Stimulated activated CD8-positive, alpha-beta memory T cell treated with anti-CD3 and anti-CD28 coated beads, Interleukin-7, amount 100 ng/mL, for 1 hour (primary cell): ENCODE measurements around the gene A4GALT.

Experiments used
- DNase-seq, 2 donors: peaks; one replicate each; pipeline ENCODE4 v3.0.0-alpha.2; 2020; ENCODE audit warnings: low read depth in 2 of 2

Gene A4GALT

GRCh38 chr22:42649246-42650099 lies 71.2 kb downstream of the A4GALT start, which contains the start of gene CYB5R3:
Gene CYB5R3 (minus strand): TSS chr22:42649392. CDS start chr22:42649315, 77 bp downstream.
- peak; percentile 52 for DNase-seq

DNA sequence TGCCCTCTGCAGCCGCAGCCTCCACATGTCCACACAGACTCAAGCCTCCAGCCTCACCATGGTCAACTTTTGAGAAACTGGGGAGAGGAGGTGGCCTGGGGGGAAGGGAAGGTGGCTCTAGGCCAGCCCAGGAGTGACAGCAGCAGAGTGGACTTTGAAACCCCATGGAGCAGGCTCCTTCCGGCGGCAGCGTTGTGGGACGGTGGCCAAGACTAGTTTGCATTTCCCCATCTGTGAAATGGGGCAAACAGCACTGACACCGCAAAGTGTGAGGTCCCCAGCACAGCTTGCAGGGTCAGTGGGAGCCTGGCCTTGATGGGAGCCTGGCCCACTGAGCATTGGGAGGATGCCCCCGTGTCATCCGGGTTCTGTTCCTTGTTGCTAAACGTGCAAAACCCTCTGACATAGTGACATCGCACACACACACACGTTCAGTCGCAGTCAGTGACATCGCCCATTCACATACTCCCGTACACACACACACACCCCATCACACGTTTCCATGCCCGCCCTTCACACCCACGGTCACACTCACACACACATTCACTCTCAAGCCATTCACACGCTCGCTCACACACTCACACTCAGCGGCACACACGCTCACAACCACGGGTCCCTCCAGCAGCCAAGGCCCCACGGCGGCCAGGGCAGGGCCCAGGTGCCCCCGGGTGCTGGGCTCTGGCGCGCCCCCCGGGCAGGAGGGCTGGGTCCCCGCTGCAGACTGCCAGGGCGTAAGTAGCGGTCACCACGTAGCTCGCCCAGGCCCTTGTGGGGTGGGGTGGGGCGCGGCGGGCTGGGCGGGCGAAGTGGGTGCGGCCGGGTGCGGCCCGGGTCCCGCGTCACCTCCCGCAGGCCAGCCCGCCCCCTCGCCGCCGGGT lies 72.1 kb downstream of the A4GALT start:
- peak in 1 of 2 donors; percentile 16 for DNase-seq

DNA sequence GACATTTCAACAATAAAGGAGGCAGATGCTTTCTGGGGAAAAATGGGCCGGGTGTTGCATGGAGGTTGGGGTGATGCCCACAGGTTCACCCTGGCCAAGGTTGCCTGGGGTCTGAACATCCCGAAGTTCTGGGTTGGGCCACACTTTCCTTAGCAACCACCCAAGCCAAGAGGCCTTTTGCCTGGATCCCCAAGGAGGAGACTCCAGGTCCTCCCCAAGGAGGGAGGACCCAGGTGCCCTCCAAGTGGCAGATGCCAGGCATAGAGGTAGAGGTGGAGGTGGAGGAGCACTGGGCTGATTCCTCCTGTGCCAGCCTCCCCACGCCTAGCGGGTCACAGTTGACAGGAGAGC lies 72.7 kb downstream of the A4GALT start:
- no peak for DNase-seq

DNA sequence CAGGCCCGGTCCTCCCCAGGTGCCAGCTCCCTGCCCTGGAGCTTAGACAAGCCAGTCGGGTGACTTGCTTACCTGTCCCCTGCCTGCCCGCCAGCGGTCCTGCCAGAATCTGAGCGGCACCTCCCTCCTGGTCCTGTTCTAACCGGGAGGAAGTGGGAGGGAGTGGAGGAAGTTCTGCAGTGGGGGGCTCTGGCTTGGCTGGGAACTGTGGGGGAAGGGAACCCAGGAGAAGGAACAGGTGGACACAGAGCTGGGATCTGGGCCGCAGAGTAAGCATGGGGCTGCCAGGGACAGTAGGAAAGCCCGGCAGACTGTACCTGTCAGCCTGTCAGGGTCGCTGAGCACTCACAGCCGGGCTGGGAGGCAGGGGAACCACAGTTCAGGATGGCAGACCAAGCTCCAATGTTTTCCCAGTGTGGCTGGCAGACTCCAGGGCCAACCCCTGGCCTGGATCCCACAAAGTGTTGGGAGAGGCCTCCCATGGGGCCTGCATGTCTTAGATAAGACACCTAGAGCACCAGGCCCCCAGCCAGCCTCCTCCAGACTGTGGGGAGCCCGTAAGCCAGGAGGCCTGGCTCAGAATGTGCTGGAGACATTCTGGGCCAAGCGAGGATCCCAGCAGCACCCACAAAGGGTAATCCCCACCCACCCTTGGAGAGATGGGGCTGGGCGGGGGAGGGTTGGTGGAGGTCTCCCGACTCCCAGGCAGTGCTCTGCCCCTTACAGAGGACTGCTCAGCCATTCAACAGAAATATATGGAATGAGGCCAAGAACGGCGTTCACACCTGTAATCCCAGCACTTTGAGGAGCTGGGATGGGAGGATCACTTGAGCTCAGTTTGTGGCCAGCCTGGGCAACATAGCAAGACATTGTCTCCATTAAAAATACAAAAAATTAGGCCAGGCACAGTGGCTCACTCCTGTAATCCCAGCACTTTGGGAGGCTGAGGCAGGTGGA lies 73.8 kb downstream of the A4GALT start:
- no peak for DNase-seq

DNA sequence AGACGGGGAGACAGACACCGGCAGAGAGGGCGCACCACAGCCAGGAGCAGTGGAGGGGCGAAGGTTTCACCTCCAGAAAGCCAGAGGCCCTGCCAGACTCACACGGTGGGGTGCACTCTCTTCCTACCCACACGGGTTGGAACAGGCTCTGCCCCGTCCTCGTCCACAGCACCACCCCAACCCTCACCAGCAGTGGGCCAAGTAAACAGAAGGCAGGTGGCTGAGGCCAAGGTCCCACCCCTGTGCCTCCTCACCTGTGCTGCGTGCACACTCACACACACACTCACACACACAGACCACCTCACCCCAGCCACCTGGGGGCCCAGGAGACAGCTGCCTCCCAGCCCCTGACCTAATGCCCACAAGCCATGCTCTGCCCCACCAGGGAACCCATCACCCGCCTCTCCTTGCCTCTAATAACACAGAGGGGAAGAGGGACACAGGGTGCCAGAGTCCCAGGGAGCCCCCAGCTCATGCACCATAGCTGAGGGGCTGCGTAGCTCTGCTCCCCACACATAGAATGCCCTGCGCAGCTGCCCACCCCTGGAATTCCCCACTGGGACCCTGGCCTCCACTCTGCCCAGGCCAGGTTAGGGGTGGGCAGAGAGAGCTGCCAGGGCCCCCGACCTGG lies 74.6 kb downstream of the A4GALT start:
- no peak for DNase-seq

- no peak for DNase-seq
Measured at GRCh38 chr22:42645341-42645937, 75.2 kb downstream of the A4GALT start.

DNA sequence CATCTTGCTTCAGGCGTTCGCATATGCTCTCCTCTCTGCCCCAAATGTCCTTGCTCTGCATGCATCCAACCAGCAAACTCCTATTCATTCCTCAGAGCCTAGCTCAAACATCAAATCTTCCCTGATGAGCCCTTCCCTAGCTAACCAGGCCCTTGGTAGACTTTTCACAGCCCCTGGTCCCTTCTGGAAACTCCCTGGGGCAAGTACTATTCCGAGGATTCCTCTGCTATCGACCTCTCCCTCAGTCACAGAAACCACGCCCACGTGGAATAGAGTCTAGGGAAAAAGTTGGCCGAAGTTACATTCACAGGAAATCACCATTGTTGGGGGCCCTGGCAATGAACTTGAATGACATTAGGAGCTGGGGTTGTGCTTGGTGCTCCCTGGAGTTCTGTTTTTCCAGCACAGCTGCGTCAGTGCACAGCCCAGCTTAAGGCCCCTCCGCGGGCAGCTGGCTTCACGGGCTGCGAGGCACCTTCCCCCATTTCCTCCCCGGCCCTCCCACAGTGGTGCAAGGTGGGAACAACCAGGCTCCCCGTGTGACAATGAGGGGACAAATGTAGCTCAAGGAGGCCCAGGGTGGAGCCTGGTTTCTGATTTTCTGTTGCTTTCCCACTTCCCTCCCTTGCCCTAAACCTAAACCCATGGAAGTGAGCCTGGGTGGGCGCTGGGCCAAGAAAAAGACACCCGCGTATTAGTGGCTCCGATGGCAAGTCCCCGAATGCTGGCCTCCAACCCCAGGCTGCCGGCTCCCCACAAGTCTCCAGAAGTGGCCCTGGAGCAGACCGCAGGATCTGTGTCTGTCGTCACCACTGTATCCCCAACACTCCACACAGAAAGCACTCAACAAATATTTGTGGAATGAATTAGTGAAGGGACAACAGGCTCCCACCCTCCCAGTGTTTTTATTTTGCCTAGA lies 76.0 kb downstream of the A4GALT start:
- DNase-seq, result no peak

DNA sequence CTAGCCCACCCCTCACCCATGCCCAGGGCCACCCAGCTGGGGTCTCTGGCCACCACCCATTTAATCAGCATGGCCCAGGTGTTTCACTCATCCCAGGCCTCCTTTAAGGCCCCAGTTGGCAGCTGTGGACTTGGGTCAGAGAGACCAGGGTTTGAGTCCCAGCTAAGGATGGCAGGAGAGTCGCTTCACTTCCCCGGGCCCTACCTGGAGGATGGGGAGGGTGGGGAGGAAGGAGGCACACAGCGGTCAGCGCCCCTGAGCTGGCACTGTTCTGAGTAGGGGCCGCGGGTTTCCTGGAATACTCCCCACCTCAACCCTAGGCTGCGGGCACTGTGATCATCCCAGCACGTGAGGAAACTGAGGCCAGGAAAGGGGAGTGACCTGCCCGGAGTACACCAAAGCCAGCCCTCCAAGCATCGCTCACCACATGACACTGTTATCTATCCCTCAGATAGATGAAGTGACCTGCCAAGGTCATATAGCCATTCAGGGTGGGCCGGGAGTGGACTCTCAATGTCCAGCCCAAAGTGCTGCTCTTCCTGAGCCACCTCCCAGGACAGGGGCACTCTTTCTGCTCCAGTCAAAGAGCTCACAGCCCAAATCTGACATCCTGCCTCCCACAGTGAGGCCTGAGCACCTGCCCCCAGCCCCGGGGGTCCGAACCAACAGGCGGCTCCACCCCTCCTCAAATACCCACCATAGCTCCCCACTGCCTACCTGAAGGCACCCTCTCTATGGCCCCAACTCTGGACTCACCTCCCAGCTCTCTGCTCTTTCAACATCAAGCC lies 76.8 kb downstream of the A4GALT start:
- DNase-seq, result no peak

- no peak for DNase-seq
Measured at GRCh38 chr22:42642806-42643633, 77.7 kb downstream of the A4GALT start.
